Parathyroid adenoma (tissue), 2 donors: ENCODE results near the gene MAPRE2.
A peak's percentile ranks its signal among the peaks of the same experiment; 100 is the strongest.

Experiments
- H2AFZ ChIP-seq: fragments of 300-600 bp; sonication (generic); one replicate; pipeline ENCODE4 v1.7.0; 2017; ENCODE audit warnings: antibody characterized with exemption, mild to moderate bottlenecking
- H3K27ac ChIP-seq: fragments of 300-600 bp; sonication (generic); one replicate; pipeline ENCODE4 v1.7.0; 2017
- H3K27me3 ChIP-seq: fragments of 300-600 bp; sonication (generic); one replicate; pipeline ENCODE4 v1.7.0; 2017; ENCODE audit warnings: low read length; ENCODE audit not compliant: control insufficient read depth, insufficient read depth
- H3K36me3 ChIP-seq: fragments of 300-600 bp; sonication (generic); one replicate; pipeline ENCODE4 v1.7.0; 2017; ENCODE audit warnings: low read length; ENCODE audit not compliant: control insufficient read depth, insufficient read depth
- H3K4me1 ChIP-seq: fragments of 300-600 bp; sonication (generic); one replicate; pipeline ENCODE4 v1.7.0; 2017; ENCODE audit warnings: control low read depth
- H3K4me2 ChIP-seq: fragments of 300-600 bp; sonication (generic); one replicate; pipeline ENCODE4 v1.7.0; 2017; ENCODE audit warnings: low read length
- H3K4me3 ChIP-seq: fragments of 300-600 bp; sonication (generic); one replicate; pipeline ENCODE4 v1.7.0; 2017; ENCODE audit warnings: low read depth, low read length
- H3K79me2 ChIP-seq: fragments of 300-600 bp; sonication (generic); one replicate; pipeline ENCODE4 v1.7.0; 2017; ENCODE audit warnings: control low read depth
- H3K9ac ChIP-seq: fragments of 300-600 bp; sonication (generic); one replicate; pipeline ENCODE4 v1.7.0; 2017; ENCODE audit warnings: mild to moderate bottlenecking
- H3K9me3 ChIP-seq: fragments of 300-600 bp; sonication (generic); one replicate; pipeline ENCODE4 v1.7.0; 2017; ENCODE audit warnings: low read length; ENCODE audit not compliant: control insufficient read depth
- CTCF ChIP-seq: fragments of 300-600 bp; sonication (generic); IDR thresholded peaks from one replicate; pipeline ENCODE4 v1.7.0; 2017; ENCODE audit warnings: antibody characterized with exemption, mild to moderate bottlenecking
- donor health status: primary hyperparathyroidism.

The MAPRE2 gene

GRCh38 chr18:34999756-35000289, 41.4 kb upstream of the MAPRE2 start:
- Histone ChIP-seq H3K27me3 (no peaks in the 10 kb centered on the region), H3K36me3 (no peaks in the 10 kb centered on the region), H3K4me3 (no peak overlapping the region), H3K27ac (no peak overlapping the region), H2AFZ (peak overlapping the region; percentile 26), H3K4me1 (no peaks in the 10 kb centered on the region), H3K9ac (no peak overlapping the region), H3K4me2 (no peak overlapping the region), H3K79me2 (no peaks in the 10 kb centered on the region), H3K9me3 (no peaks in the 10 kb centered on the region)
- TF ChIP-seq CTCF: no peak

GRCh38 chr18:35000457-35000856, 40.8 kb upstream of the MAPRE2 start:
- H3K27me3 ChIP-seq: no peaks in the 10 kb centered on the region
- H3K9ac ChIP-seq: no peak overlapping the region
- H3K36me3 ChIP-seq: no peaks in the 10 kb centered on the region
- no peak overlapping the region for H3K4me2 ChIP-seq
- H3K4me3 ChIP-seq: no peak overlapping the region
- H3K27ac ChIP-seq: no peak overlapping the region
- H2AFZ ChIP-seq: no peak overlapping the region
- TF ChIP-seq CTCF: no peak
- no peaks in the 10 kb centered on the region for H3K4me1 ChIP-seq
- H3K79me2 ChIP-seq: no peaks in the 10 kb centered on the region
- no peaks in the 10 kb centered on the region for H3K9me3 ChIP-seq

- H3K27ac ChIP-seq: no peak overlapping the region
- H3K4me1 ChIP-seq: no peaks in the 10 kb centered on the region
- H3K9me3 ChIP-seq: no peaks in the 10 kb centered on the region
- no peaks in the 10 kb centered on the region for H3K79me2 ChIP-seq
- H3K9ac ChIP-seq: no peak overlapping the region
- H3K27me3 ChIP-seq: no peaks in the 10 kb centered on the region
- H3K4me3 ChIP-seq: no peak overlapping the region
- no peaks in the 10 kb centered on the region for H3K36me3 ChIP-seq
- H2AFZ ChIP-seq: no peak overlapping the region
- no peak overlapping the region for H3K4me2 ChIP-seq
- TF ChIP-seq CTCF: no peak
Observed at GRCh38 chr18:35002120-35002519, 39.1 kb upstream of the MAPRE2 start.

GRCh38 chr18:35005963-35006577, 35.1 kb upstream of the MAPRE2 start:
- H3K9ac ChIP-seq: no peak overlapping the region
- peak; percentile 69 for TF ChIP-seq CTCF
- H3K4me2 ChIP-seq: no peak overlapping the region
- no peaks in the 10 kb centered on the region for H3K79me2 ChIP-seq
- no peaks in the 10 kb centered on the region for H3K27me3 ChIP-seq
- no peaks in the 10 kb centered on the region for H3K9me3 ChIP-seq
- no peak overlapping the region for H2AFZ ChIP-seq
- H3K36me3 ChIP-seq: no peaks in the 10 kb centered on the region
- H3K4me3 ChIP-seq: no peak overlapping the region
- H3K4me1 ChIP-seq: no peaks in the 10 kb centered on the region
- no peak overlapping the region for H3K27ac ChIP-seq

GRCh38 chr18:35010156-35010555, 31.1 kb upstream of the MAPRE2 start:
- no peaks in the 10 kb centered on the region for H3K4me1 ChIP-seq
- TF ChIP-seq CTCF: no peak
- no peaks in the 10 kb centered on the region for H3K79me2 ChIP-seq
- no peak overlapping the region for H3K4me3 ChIP-seq
- no peaks in the 10 kb centered on the region for H3K36me3 ChIP-seq
- H3K27ac ChIP-seq: no peak overlapping the region
- H2AFZ ChIP-seq: no peak overlapping the region
- no peaks in the 10 kb centered on the region for H3K9me3 ChIP-seq
- H3K9ac ChIP-seq: no peak overlapping the region
- H3K27me3 ChIP-seq: no peaks in the 10 kb centered on the region
- H3K4me2 ChIP-seq: no peak overlapping the region
